Stimulated activated CD4-positive, alpha-beta T cell treated with anti-CD3 and anti-CD28 coated beads, Interleukin-15, amount 100 ng/mL, for 48 hours (primary cell): ENCODE results near the gene MIDN.
"Not testable (repeated sequence)": the region's sequence is repeated elsewhere in the genome, so short reads cannot be mapped to it uniquely, and the experiment has no call there.

Experiments used
- DNase-seq, 2 donors: peaks; one replicate each; pipeline ENCODE4 v3.0.0-alpha.2; 2020; ENCODE audit warnings: low read depth in 2 of 2

Gene MIDN

GRCh38 chr19:1294688-1295087 lies 46.3 kb downstream of the MIDN start:
- DNase-seq, result no peak

GRCh38 chr19:1295169-1296012 lies 47.0 kb downstream of the MIDN start:
- peak in 1 of 2 donors; percentile 45 for DNase-seq

- DNase-seq, result no peak
Observed at GRCh38 chr19:1296078-1296477, 47.7 kb downstream of the MIDN start.

- DNase-seq, result no peak
Observed at GRCh38 chr19:1296575-1297271, 48.3 kb downstream of the MIDN start.

GRCh38 chr19:1298235-1298634 lies 49.9 kb downstream of the MIDN start:
- no peak for DNase-seq

GRCh38 chr19:1299801-1300200 lies 51.4 kb downstream of the MIDN start:
- DNase-seq, result no peak

GRCh38 chr19:1300744-1301490 lies 52.5 kb downstream of the MIDN start:
- no peak for DNase-seq

- DNase-seq, result no peak
Observed at GRCh38 chr19:1302533-1303239, 54.3 kb downstream of the MIDN start.

GRCh38 chr19:1304197-1304924 lies 56.0 kb downstream of the MIDN start:
- no peak for DNase-seq

GRCh38 chr19:1305354-1305753 lies 57.0 kb downstream of the MIDN start:
- not testable (repeated sequence) for DNase-seq

- no peak for DNase-seq
Observed at GRCh38 chr19:1307320-1307719, 58.9 kb downstream of the MIDN start.

GRCh38 chr19:1307755-1308303 lies 59.4 kb downstream of the MIDN start:
- DNase-seq, result no peak

GRCh38 chr19:1308718-1309117 lies 60.3 kb downstream of the MIDN start:
- DNase-seq, result no peak
